Stimulated activated CD8-positive, alpha-beta memory T cell treated with anti-CD3 and anti-CD28 coated beads, Interleukin-15, amount 100 ng/mL, for 48 hours (primary cell): Measurements from ENCODE around the gene CITED4.

Source experiments
- DNase-seq, 2 donors: peaks; one replicate each; pipeline ENCODE4 v3.0.0-alpha.2; 2020; ENCODE audit warnings: low read depth in 2 of 2

Gene CITED4

DNA sequence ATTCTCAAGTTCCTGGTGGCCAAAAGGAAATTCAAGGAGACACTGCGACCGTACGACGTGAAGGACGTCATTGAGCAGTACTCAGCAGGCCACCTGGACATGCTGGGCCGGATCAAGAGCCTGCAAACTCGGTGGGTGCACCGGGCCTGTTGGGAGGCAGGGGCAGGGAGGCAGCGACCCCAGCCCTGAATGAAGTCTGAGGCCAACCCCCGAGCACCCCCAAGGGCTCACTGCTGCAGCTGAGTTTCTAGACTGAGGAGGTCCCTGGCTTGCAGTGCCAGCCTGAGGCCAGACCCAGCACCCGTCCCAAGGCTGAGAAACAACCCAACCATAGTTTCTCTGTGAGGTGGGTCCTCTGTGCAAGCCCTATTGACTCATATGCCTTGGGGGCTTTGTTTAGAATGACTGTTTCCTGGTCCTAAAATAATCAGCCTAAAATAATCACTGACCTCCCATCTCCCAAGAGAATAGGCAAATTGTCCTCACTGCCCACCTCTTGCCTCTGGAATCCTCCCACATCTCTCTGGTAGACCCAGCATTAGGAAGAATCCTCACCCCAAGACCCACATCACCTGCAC is 27.1 kb downstream of the CITED4 start:
- no peak for DNase-seq

DNA sequence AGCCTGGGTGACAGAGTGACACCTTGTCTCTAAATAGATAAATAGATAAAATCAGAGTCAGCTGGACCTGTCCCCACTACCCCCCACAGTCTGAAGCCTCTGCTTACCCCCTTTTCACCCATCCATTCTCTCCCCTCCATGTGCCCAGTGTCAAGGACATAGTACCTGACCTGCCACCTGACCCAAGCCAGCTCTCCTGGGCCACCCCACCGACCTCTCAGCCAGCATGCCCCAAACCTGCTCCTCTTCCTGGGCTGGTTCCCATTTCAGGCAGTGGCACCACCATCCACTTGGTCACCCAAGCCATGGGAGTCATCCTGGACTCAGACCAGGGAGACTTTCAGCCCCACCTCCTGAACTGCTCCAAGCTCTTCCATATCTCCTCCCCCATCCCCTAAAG is 28.2 kb downstream of the CITED4 start:
- no peak for DNase-seq

DNA sequence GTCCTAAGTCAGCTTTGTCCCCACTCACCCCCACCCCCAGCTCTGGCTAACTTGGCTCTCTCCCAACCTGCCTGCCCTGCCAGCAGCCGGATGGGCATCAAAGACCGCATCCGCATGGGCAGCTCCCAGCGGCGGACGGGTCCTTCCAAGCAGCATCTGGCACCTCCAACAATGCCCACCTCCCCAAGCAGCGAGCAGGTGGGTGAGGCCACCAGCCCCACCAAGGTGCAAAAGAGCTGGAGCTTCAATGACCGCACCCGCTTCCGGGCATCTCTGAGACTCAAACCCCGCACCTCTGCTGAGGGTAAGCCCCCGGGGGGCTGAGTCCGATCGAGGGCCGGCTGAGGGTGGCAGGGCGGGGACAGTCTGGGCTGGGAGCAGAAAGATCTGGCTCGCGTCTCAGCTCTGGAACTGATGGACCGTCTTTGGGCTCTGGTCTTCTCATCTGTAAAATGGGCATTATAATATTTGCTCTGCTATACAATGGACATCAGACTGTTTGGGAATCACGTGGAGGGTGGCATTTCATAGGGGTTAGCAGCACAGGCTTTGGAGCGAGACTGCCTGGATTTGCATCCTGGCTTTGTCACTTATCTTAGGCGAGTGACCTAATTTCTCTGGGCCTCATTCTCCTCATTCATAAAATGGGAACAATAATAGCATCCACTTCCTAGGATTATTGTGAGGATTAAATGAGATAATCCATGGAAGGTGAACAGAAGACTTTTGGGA is 31.0 kb downstream of the CITED4 start:
- no peak for DNase-seq

DNA sequence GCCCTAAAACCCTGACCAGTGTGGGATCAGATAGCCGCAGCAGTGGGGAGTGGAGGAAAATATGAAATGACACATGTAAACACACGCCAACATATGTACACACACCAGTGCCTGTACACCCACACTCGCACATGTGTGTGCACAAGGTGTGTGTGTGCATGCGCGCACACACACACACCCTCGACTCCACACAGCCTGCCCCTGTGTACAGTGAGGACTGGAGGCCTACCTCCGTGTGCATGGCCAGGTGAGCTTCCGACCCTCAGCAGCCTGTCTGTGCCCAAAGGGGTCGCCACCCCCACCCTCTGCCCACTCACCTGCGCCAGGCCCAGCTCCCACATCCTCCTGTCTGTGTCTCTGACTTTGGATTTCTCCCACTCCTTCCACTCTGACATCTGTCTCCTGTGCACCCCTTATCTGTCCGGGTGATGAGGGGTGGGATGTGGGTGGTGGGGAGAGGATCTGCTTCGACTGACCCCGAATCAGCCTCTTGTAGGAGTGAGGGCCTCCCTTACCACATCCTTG is 31.7 kb downstream of the CITED4 start:
- DNase-seq = no peak

DNA sequence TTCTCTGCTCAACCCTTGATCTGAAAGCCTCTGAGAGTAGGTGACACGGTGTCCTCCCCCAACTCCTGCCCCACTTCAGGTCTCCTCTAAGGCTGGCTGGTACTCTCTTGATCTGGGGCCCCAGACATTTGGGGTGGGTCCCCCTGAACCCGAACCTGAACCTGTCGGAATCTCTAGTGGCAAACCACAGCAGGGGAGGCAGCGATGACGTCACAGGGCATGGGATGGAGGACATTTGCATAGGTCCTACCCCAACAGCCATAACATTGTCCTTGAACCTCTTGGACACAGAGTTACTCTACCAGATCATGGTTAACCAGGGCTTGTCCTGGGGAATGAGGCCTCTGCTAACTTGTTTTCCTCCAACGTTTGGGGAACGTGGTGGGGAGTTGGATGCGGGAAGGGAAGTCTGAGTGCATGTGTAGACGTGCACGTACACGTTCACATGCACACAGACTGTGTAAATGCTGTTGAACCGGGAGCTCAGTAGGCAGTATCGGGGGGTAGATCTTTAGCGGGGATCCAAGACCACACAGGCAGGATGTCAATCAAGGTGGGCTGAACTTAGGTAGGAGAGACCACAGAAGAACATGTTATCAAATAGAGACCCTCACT is 32.4 kb downstream of the CITED4 start:
- no peak for DNase-seq

DNA sequence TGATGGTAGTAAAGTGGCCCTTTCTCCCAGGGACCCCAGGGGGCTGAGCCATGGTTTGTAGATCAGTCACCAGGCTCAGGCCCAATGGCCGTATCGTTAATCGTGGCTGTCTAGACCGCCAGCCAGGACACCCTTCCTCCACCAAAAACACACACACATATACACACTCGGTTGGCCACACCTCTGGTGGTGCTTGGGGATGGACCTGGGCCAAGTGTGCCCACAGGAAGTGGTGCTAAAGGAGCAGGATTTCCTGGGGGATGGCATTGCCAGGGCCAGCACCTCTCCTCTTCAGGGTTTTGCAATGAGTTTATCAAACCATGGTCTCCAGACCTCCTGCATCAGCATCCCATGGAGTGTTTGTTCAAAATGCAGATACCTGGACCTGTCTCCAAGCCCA is 36.2 kb downstream of the CITED4 start:
- DNase-seq = no peak

DNA sequence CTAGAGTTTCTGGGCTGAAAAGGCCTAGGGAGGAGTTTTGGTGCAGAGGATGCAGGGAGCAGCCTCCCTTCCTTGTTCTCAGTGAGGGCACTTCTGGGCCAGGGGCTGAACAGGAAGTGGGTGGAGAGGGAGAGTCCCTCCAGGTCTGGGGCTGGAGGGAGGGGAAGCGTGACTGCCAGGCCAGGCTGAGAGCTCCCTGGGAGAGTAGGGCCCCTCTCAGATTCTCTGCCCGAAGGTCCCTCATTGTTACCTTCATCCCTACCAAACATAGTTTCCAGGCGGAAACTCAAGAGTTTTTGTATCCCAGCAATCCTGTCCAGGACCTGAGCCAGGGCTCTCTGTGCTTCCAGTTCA is 36.8 kb downstream of the CITED4 start:
- no peak for DNase-seq

DNA sequence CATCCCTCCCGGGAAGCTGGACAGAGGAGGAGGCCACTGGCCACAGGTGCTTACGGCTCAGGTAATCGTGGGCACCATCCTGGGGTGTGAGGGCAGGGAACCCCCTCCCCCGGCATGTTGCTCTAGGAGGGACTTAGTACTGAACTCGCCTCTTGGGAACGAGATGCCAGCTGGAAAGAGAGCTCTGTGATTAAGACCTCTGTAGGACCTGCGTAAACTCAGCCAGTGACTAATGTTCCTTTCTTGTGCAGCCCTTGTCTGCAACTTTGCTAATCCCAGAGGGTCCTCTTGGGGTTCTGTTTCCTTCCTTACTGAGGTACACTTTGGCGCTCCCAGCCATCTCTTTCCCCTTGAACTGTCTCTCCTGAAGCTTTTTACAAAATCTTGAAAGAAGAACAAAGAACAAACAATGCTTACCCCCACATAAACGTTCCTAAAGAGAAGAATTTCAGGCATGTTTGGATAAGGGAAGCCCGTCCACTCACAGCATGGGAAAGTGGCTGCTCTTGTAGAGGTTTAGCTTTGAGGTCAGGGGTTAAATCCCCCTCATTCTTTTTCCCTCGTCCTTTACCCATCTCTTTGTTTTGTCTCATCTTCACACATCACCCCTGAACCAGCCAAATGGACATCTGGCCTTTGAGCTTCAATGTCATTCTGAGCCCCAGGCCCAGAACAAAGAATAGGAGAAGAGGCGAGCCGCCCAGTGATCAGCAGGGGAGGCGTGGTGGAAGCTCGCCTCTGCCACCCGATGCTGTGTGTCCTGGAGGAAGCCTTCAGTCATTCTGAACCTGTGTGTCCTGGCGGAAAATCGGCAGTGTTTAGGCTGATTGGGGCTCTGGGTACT is 37.4 kb downstream of the CITED4 start:
- DNase-seq = no peak

DNA sequence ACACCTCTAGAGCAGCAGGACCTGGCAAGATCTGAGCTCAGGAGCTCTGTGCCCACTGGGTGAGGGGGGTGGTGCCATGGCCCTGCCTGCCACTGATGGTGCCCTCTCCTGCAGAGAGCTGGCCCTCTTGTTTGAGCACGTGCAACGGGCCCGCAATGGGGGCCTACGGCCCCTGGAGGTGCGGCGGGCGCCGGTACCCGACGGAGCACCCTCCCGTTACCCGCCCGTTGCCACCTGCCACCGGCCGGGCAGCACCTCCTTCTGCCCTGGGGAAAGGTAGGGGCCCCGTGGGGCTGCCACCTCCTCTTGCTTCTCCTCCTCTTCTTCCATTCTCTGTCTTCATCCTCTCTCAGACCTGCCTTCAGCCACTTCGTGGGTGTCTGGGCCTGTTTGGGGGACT is 38.2 kb downstream of the CITED4 start:
- DNase-seq = no peak

DNA sequence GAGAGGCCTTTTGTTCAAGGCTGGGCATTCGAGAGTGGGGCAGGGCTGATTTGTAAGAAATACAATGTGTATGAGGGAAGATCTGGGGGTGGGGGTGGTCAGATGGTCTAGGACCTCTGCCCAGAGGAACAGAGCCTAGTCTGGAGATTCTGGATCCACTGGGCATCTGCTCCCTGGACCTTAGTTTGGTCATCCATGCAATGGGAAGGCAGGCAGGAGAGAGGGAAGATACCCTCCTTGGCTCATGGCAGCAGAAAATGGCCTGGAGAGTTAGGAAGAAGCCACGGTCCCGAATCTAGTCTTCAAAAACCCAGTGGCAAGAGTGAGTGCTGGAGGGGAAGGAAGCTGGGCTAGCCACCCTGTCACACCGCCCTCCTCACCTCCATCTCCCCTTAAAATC is 38.8 kb downstream of the CITED4 start:
- DNase-seq = no peak

DNA sequence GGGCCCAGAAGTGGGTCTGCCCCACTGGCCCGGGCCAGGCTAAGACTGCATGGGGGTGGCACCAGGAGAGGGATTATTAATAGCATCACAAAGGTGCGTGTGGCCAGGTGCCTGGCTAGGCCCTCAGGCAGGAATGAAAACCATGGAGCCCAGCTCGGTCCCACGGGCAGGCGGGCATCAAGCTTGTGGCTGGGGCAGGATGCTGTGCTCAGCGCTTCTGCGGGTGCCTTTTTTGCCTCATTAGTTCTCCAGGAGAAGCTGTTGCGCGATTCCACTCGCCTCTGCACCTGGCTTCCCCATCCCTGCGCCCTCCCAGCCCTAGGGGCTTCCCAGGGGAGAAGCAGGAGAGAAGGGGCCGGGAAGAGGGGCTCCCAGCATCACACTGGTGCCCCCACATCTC is 39.3 kb downstream of the CITED4 start:
- no peak for DNase-seq

DNA sequence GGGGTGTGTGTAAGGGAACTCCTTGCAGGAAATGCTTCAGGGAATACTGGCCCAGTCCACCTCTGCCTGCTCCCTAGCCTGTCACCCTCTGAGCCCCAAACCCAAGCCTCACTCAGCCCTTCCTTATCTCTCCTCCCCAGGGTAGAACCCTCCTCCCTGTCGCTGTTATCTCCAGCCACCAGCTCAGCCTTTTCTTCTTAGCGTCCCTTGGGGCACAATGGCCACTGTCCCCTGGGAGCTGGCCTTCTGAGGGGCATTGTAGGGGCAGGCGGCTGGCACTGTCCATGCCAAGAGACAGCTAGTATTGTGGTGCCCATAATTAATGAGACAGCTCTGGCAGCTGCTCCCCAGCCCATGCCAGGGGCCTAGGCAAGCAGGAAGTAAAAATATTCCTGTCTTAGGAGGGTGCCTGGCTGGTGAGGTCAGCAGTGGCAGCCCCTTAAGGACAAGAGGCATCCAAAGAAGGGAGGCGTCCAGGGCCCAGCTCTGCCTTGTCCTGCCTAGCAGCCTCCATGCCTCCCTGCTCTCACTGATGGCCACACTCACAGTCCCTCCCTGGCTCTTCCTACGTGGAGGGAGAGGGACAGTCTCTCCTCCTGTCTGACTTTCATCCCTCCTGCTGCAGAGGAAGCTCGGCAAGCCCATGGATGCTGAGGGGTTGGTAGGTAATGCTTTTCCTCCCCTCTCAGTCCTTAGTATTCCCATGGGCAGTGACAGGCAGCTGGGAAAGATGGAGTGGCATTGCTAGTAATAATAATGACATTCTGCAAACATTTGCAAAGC is 41.1 kb downstream of the CITED4 start:
- no peak for DNase-seq

DNA sequence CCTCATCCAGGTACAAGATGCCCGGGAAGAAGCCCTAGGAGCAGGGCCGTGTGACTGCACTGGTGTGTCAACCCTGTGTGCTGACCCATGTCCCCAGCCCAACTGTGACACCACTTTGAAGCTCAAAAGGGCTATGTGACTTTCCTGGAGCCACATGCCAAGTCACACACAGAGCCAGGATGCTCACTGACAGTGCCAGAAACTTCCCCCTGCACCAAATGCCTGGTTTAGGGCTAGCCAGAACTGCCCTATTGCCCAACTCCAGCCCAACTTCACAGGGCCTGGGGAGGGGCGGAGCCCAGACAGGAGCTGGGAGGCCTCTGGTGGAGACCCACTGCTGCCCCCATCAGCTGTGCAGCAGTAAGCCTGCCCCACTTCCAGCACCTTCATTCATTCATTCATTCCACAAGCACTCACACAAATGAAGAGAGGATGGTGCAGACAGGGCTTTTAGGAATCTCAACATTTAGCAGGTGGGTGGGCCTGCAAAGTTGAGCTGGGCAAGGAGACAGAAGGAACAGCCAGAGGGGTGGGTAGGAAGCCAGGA is 41.8 kb downstream of the CITED4 start:
- DNase-seq = no peak

DNA sequence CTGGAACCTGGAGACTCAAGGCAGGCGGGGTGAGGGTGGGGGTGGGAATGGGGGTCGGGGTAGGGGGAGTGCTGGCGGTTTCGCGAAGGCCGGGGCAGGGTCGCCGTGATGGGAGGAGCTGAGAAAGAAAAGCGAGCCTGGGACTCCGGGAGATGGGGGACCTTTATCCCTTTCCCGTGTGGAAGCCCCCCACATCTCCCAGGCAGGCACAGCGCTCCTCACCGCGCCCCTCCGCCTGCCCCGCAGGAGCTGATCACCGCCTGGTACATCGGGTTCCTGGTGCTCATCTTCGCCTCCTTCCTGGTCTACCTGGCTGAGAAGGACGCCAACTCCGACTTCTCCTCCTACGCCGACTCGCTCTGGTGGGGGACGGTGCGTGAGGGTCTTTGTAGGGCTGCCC is 43.1 kb downstream of the CITED4 start:
- DNase-seq = no peak

DNA sequence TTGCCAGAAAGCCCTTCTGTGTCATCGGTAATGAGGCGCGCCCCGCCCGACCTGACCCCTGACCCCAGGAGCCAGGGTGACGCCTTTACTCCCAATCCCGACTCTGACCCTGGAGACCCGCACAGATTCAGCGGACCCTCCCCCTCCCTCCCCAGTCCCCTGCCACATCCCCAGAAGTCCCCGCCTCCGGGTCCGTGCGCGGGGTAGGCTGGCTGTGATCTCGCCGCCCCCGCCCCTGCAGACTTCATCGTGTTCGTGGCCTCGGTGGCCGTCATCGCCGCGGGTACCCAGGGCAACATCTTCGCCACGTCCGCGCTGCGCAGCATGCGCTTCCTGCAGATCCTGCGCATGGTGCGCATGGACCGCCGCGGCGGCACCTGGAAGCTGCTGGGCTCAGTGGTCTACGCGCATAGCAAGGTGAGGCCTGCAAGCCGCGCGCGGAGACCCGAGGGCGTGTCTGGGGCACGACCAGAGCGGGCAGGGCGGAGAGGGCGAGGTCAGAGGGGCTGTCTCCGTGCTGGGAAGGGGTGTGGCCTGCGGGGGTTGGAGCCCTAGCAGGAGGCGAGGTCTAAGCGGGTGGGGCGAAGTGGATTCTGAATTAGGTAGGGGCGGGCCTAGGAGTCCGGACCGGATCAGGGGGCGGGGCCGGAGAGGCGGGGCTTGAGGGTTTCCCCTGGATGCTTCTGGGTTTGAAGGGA is 43.8 kb downstream of the CITED4 start:
- DNase-seq = peak; percentile 69 to 81

DNA sequence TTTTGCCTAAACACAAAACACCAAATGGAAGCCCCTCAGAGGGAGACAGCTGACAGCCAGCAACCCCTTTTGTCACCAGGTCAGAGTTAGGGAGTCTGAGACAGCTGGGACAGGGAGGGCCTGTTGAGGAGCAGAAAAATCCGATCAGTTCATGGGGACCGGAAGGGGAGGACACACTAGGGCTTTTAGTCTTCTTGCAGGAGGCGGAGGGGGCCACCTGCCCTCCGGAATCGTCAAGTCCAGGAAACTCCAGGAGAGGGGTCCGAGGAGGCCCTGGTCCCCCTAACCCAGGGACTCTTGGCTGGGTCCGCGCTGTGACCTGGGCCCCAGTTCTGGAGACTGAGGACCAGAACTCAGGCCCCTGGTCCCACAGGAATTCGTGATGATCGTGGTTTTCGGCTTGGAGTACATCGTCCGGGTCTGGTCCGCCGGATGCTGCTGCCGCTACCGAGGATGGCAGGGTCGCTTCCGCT is 44.3 kb downstream of the CITED4 start:
- DNase-seq = no peak

DNA sequence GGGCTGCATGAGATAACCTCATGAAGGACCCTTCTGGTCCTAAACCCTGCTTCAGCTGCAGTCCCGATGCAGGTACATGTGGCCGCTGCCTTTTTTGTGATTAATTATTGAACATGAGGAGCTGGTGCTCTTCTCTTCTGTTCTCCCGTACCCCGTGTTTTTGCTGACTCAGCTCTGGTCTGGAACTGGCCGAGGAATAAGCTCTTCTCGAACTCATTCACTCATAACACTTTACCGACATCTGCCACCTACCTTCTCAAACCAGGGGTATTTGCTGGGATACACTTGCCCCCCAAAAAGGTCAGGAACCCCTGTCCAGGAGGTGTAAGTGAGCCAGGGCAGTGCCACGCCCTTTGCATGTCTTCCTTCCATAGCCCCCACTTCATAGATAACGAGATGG is 46.7 kb downstream of the CITED4 start:
- DNase-seq = no peak
